HG03520 (cell line): ENCODE measurements around the gene MARCHF10.
"Not testable (repeated sequence)": the region's sequence is repeated elsewhere in the genome, so short reads cannot be mapped to it uniquely, and the experiment has no call there.

ENCODE experiments used
- ATAC-seq: cut with Tn5 transposase; IDR thresholded peaks from one replicate; pipeline ENCODE4 v1.9.1; 2021; ENCODE audit warnings: mild to moderate bottlenecking, moderate library complexity; ENCODE audit not compliant: unreplicated experiment

The MARCHF10 gene

GRCh38 chr17:62791235-62791734 is 16.8 kb downstream of the MARCHF10 start:
- ATAC-seq, result no peak

- no peak for ATAC-seq
Measured at GRCh38 chr17:62790564-62790986, 17.5 kb downstream of the MARCHF10 start.

GRCh38 chr17:62787366-62787765 is 20.7 kb downstream of the MARCHF10 start:
- ATAC-seq, result no peak

- no peak for ATAC-seq
Measured at GRCh38 chr17:62786646-62787045, 21.5 kb downstream of the MARCHF10 start.

- not testable (repeated sequence) for ATAC-seq
Measured at GRCh38 chr17:62785983-62786382, 22.1 kb downstream of the MARCHF10 start.

- ATAC-seq, result no peak
Measured at GRCh38 chr17:62782730-62783270, 25.3 kb downstream of the MARCHF10 start.

GRCh38 chr17:62781831-62782251 is 26.3 kb downstream of the MARCHF10 start:
- no peak for ATAC-seq

GRCh38 chr17:62781356-62781755 is 26.8 kb downstream of the MARCHF10 start:
- ATAC-seq, result no peak

- no peak for ATAC-seq
Measured at GRCh38 chr17:62780951-62781350, 27.2 kb downstream of the MARCHF10 start.

GRCh38 chr17:62780269-62780668 is 27.8 kb downstream of the MARCHF10 start:
- ATAC-seq, result no peak

GRCh38 chr17:62778990-62779681 is 29.0 kb downstream of the MARCHF10 start:
- no peak for ATAC-seq

GRCh38 chr17:62775876-62776275 is 32.2 kb downstream of the MARCHF10 start:
- ATAC-seq, result no peak

GRCh38 chr17:62774338-62774737 is 33.8 kb downstream of the MARCHF10 start:
- ATAC-seq, result no peak

- ATAC-seq, result no peak
Measured at GRCh38 chr17:62767997-62768396, 40.1 kb downstream of the MARCHF10 start.

- no peak for ATAC-seq
Measured at GRCh38 chr17:62765351-62765750, 42.8 kb downstream of the MARCHF10 start.

GRCh38 chr17:62763891-62764600 is 44.1 kb downstream of the MARCHF10 start:
- no peak for ATAC-seq

- ATAC-seq, result no peak
Measured at GRCh38 chr17:62761884-62762283, 46.2 kb downstream of the MARCHF10 start.

GRCh38 chr17:62760945-62761267 is 47.2 kb downstream of the MARCHF10 start:
- ATAC-seq, result no peak

GRCh38 chr17:62760059-62760944 is 47.8 kb downstream of the MARCHF10 start:
- no peak for ATAC-seq

GRCh38 chr17:62757500-62757951 is 50.6 kb downstream of the MARCHF10 start:
- no peak for ATAC-seq

GRCh38 chr17:62756198-62756597 is 51.9 kb downstream of the MARCHF10 start:
- no peak for ATAC-seq
